LoVo (cell line): ENCODE results near the gene HMCN2.

ENCODE experiments used
- DNase-seq: peaks from one replicate; pipeline ENCODE4 v3.0.0-alpha.2; 2016; ENCODE audit warnings: low spot score

The HMCN2 gene

DNA sequence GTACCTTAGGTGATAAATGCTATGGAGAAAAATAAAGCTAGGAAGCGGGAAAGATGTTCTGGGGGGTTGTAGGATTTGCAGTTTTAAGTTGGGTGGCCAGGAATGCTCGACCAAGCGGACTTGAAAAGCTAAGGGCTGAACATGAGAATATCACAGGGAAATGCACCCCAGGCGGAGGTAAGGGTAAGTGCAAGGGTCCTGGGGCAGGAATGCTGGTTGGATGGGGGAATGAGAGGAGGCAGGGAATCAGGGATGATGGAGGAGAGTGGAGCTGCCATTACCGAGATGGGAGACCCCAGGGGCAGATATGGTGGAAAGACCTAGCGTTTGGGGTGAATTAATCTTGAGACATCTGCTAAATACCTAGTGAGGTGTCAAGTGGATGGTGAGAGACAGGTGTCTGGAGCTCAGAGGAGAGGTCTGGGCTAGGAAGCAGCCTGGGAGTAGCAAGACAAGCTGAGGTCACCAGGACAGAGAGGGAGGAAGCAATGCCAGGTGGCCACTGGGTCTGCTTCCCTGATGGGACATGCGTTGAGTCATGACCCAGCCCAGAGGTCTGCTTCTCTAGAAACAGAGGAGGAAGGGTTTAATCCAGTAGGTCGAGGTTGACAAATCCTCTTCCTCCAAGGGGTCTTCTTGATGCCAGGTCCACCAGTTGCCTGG, 101.5 kb downstream of the HMCN2 start:
- DNase-seq: no peak

DNA sequence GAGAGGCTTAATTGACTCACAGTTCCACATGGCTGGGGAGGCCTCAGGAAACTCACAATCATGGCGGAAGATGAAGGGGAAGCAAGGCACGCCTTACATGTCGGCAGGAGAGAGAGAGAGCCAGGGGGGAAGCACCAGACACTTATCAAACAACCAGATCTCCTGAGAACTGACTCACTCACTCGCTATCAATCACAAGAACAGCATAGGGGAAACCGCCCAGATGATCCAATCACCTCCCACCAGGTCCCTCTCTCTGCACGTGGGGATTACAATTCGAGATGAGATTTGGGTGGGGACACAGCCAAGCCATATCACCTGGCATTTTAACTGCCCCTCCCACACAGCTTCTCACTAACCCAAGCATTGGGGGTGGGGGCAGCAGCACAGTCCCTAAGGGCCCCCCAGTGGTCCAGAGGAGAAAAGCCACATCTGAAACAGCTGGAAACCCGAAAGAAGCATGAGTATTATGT, 103.1 kb downstream of the HMCN2 start:
- no peak for DNase-seq

DNA sequence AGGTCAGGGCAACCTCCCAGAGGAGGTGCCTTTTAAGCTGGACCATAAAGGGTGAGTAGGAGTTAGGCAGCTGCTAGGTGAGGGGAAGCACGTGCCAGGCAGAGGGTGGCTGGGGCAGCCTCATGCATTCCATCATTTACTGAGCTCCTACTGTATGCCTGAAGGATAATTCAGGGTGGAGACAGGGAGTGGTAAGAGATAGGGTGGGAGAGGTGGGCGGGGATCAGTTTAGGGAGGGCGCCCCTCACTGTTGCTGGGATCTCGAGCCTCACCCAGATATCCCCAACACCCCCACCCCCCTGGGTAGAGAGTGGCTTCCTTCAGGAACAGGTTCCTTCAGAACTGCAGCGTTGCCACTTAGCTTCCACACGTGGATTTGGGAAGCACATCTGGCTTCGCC, 104.7 kb downstream of the HMCN2 start:
- DNase-seq: no peak

DNA sequence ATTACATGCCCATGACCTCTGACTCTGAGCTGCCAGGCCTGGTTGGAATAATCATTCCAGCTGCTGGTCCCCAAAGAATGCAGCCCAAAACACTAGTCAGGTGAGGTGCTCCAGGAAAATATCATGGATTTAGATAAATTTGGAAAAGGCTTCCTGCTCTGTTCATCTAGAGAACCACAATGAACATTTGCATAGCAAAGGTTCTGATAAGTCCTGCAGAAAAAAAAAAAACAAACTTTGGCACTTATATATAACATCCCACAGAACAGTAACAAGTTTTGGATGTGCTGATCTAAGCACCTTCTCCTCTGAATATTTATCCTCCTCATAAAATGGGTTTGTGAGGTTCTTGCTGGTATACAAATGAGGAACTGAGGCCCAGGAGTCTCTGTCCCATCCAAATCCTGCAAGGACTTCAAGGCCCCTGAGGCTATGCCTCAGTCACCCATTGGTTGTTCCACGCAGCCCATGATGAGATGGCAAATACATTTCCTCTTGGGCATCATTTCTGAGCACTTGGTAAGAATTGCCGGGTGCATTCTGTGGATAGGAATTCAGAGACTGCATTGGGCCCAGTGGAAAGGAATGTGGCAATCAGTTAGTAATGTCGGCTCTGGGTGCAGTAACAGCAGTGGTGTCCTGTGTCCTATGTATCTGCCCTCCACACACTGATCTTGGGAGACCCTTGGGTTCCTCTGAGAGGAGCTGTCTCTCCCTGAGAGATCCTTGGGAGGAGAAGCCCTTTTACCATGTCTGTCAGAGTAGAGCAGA, 105.8 kb downstream of the HMCN2 start:
- no peak for DNase-seq

DNA sequence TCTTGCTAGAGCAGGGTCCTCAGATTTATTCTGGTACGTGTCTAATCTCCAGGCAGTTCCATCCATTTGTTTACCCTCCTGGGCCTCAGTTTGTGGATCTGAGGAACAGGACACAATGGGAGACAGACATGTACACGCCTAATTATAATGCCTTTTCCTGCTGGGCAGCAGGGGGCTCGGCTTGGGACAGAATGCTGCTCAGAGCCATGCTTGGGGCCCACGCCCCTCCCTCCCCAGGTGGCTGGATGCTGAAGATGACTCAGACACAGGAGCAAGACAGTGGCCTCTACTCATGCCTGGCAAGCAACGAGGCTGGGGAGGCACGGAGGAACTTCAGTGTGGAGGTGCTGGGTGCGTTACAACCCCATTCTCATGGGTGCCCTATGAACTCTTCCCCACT, 106.5 kb downstream of the HMCN2 start:
- DNase-seq: peak; percentile 28

DNA sequence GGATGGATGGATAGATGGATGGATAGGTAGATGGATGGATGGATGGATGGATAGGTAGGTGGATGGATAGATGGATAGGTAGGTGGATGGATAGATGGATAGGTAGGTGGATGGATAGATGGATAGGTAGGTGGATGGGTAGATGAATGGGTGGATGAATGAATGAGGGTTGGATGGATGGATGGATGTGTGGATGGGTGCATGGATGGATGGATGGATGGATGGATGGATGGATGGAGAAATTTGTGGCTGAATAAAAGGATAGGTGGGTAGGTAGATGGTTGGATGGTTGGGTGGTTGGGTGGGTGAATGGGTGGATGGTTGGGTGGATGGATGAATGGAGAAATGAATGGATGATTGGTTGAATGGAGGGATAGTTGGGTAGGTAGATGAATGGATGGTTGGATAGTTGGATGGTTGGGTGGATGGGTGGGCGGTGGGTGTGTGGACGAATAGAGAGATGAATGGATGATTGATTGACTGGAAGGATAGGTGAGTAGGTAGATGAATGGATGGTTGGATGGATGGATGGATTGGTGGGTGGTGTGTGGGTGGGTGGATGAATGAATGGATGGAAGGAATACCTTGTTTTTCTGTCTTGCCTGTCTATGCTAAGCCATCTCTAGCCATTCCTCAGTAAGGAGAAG, 108.2 kb downstream of the HMCN2 start:
- no peak for DNase-seq

DNA sequence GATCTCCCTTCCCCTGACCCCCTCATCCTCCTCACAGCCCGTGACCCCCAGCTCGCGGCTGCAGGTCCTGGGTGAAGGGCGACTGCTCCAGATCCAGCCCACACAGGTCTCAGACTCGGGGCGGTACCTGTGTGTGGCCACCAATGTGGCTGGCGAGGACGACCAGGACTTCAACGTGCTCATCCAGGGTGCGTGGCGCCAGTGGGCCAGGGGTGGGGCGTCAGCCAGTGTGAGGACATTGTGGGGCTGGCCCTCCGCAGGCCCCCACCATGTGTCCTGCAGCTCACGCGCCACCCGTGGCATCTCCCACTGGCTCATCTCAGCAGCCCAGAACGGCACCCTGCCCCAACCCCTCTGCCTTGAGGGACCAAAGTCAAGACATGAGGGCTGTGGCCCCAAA, 112.1 kb downstream of the HMCN2 start:
- DNase-seq: no peak

DNA sequence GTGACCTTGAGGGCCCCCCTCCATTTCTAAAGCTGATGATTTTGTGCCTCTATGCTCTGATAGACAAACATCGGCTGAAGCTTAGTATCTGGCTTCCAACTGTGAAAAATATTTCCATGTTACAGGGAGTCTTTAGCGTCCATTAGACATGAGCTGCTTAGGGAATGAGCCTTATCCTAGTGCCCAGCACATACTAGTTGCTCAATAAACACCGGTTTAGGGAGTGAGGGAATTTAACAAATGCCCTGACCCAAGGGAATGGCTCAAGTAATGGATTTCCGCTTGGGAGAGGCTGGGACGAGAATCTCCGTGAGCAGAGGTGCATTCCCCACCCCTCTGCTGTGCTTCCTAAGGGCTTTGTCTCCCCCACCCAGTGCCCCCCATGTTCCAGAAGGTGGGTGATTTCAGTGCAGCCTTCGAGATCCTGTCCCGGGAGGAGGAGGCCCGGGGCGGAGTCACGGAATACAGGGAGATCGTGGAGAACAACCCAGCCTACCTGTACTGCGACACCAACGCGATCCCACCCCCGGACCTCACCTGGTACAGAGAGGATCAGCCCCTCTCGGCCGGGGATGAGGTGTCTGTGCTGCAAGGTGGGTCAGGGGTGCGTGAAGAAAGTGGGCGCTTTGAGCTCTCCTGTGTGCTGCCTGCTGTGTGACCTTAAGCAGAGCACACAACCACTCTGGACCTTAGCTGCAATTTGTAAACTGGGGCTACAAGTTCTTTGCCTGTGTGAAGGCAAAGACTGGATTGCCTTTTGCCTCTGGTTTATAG, 113.5 kb downstream of the HMCN2 start:
- no peak for DNase-seq

DNA sequence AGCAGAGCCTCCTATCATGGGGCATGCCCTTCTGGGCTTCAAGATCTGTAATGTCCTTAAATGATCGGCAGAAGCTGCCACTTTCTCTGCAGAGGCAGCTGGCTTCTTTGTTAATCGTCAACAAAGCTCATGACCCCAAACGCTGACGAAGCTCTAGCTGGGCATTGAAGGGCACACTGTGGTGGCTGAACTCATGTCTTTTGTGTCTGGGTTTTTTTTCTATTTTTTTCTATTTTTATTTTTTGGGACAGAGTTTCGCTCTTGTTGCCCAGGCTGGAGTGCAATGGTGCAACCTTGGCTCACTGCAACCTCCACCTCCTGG, 114.0 kb downstream of the HMCN2 start:
- DNase-seq: no peak

DNA sequence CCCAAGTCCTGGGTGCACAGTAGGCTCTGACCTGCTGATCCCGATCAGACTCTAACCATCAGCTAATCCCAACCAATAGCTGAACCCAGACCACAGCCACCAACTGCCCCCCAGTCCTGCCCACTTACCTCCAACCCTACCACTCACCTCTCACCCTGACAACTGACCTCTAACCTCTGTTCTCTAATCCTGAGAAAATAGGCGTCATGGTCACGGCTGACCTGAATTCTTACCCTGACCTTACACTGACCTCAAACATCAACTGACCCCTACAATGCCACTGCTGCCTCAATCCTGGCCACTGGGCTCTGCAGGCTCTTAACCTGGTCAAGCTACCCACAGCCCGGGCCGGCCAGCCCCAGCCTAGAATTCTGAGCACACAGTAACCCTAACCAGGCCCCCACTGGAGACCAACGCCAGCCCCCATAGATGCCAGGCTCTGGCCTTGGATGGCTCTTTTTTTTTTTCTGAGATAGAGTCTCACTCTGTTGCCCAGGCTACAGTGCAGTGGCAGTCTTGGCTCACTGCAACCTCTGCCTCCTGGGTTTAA, 115.4 kb downstream of the HMCN2 start:
- no peak for DNase-seq

DNA sequence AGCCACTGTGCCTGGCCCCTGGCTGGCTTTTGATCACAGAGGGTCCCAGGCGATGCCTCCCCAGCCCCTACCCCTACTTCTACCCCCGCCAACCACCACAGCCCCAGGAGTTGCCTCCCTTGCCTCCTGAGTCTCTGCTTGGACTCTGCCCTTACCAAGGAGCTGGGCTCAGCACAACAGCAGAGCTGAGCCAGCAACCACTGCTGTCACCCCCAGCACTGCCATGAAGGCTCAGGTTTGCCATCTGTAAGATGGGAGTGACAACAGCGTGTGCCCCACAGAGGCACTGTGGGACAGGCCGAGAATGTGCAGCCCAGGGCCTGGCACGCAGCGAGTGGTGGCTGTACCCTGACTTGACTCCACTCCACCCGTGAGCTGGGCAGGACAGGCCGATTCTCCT, 116.1 kb downstream of the HMCN2 start:
- no peak for DNase-seq

DNA sequence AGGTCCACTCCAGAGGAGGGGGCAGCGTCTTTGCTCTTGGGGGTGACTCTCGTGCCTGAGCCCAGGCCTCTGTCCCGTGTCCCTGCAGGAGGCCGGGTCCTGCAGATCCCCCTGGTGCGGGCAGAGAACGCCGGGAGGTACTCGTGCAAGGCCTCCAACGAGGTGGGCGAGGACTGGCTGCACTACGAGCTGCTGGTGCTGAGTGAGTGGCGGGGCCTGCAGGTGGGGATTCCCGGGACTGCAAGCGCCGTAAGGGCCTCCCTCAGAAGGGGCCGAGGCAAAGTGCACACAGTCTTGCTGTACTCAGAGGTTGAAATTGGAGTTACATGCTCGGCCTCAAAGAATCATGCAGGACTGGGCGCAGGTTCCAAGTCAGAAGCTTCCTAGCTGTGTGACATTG, 116.5 kb downstream of the HMCN2 start:
- no peak for DNase-seq

DNA sequence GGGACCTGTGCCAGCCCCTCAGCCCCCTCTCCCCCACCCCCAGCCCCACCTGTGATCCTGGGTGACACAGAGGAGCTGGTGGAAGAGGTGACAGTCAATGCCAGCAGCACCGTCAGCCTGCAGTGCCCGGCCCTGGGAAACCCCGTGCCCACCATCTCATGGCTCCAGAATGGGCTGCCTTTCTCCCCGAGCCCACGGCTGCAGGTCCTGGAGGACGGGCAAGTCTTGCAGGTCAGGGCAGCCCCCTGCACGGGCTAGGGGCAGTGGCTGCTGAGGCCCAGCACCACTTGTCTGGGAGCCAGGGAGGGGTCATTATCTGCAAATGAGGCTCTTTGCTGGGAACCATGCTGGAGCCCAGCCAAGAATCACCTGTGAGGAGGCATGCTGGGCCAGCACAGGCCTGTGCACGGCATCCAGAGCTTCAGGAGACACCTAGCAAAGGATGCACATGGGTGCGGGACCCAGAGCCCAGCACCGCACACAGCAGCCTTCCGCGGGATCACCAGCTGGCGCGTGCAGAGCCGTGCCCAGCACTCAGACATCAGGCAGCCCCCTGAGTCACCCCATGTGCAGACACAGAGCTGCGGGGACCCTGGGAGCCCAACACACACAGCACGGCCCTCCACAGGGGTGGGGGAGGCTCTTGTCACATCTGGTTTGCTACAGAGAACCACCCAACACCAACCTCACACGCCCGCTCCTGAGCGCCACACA, 117.2 kb downstream of the HMCN2 start:
- DNase-seq: no peak

DNA sequence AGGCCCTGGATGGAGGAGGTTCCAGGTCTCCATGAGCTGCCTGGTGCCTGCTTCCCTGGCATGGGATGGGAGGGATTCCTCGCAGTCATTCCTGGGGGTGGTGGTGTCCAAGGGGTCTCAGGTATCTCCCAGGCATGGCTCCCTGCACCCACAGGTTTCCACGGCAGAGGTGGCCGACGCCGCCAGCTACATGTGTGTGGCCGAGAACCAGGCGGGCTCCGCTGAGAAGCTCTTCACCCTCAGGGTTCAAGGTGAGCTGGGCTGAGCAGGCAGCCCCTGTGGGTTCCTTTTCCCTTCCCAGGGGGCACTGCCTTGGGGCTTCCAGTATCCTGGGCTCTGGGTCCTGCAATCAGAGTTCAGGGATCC, 117.8 kb downstream of the HMCN2 start:
- DNase-seq: no peak

DNA sequence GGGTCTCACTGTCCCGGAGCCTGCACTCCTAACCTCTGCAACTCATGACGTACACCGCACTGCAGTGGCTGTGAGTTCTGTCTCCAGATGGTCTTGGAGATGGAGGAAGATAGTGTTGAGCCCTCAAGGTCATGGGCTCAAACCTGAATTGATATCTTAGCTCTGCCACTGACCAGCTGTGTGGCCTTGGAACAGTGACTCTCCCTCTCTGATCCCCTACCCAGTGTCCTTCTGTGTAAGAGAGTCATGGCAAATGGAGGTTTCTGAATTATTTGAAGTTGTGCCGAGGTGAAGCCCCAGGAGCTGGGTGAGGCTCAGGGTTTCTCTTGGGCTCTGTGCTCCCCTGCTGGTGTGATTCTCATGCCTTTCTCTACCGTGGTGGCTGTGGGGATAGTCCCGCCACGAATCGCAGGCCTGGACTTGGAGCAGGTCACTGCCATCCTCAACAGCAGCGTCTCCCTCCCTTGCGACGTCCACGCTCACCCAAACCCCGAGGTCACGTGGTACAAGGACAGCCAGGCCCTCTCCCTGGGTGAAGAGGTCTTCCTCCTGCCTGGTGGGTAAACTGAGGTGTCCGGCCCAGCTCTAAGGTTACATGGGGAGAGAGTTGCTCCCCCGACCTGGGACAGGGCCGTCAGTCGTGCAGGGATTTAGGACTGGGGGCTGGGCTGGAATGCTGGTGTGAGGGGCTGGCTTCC, 118.6 kb downstream of the HMCN2 start:
- DNase-seq: no peak

DNA sequence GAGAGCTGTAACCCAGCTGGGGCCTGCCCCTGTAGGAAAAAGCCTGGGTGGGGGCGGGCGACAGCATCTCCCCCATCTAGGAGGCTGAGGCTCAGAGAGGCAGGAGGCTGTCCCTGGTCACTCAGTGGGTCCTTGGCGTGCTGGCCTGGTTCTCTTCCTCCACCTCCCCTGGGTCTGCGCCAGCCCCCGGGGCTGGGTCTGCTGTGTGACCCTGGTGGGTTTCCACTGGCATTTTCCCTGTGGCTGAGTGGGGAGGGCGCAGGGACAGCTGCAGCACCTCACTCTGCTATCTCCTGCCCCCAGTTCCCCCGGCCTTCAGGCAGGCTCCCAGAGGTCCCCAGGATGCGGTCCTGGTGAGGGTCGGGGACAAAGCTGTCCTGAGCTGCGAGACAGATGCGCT, 119.7 kb downstream of the HMCN2 start:
- DNase-seq: no peak

DNA sequence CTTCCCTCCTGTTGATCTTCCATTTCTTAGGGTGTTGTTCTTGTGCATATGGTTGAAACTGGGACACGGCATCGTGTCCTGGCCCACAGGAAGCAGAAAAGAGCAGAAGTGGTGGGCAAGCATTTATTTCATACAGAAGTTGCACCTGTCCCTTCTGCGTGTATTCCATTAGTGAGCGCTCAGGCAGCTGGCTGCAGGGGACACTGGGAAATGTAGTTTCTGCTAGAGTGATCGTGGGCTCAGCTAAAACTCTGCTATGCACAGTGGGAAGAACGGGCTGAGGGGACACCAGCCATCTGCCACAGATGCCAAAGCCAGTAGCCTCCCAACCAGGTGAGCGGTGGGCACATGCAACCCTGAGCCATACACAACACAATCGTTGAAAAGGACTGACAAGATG, 121.8 kb downstream of the HMCN2 start:
- DNase-seq: no peak

DNA sequence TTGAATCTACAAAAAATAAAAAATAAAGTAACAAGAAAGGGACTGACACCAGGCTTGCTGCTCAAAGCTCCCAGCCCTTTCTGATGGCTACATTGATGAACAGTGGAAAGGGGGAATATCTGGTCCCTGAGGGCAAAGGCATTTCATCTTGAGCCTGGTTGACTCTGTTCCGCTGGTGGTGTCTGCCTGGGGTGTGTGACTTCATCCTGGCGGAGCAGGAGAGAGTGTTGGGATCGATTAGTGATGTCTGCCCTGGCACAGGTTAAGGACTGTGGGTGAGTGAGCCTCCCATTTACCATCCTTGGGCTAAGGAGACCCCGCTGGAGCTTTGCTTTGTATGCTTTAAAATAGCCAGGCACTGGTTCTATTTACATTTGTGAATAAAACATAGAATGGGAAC, 122.3 kb downstream of the HMCN2 start:
- DNase-seq: no peak

DNA sequence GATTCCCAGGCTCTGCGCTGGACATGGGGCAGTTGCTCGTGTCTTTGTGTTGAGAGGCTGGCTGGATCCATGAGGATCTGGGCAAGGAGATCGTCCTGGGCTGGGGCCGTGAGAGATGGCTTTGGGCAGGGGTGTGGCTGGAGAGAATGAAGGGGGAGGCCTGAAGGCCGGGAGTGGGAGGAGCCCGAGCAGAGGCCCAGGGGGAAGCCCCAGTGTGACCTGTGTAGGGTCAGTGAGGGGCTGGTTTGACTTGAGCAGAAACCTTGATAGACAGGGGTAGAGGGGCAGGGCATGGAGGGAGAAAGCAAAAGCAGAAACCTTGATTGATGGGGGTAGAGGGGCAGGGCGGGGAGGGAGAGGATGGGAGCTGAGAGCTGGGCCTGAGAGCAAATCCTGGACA, 124.8 kb downstream of the HMCN2 start:
- no peak for DNase-seq

DNA sequence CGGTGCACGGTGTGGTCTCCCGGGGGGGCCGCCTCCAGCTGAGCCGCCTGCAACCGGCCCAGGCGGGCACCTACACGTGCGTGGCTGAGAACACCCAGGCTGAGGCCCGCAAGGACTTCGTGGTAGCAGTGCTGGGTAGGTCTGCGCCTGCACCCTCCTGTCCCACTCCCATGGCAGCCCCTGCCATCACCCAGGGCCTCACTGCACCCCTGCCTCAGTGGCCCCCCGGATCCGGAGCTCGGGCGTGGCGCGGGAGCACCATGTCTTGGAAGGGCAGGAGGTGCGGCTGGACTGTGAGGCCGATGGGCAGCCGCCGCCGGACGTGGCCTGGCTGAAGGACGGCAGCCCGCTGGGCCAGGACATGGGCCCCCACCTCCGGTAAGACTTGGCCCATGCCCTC, 125.4 kb downstream of the HMCN2 start:
- no peak for DNase-seq

DNA sequence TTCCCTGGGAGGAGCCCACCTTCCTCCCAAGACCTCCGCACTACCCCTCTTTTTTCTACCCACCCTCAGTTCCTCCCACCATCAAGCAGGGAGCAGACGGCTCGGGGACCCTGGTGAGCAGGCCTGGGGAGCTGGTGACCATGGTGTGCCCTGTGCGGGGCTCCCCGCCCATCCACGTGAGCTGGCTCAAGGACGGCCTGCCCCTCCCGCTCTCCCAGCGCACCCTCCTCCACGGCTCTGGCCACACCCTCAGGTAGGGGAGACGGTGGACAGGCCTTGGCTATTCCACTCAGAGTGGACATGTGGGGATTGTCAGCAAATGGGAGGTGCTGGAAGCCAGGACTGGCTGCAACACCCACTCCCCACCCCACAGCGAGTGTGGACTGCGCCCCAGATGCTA, 126.3 kb downstream of the HMCN2 start:
- DNase-seq: no peak
